PC-9 (cell line): ENCODE measurements around the gene SLC35E3.

ENCODE experiments used
- EZH2 ChIP-seq: fragments of 200-600 bp; sonication (generic); IDR thresholded peaks from 2 replicates; pipeline ENCODE4 v1.8.0; 2017; ENCODE audit warnings: antibody characterized with exemption, low read depth
- TF ChIP-seq, protein P1 (sequence below): fragments of 200-600 bp; sonication (generic); conservative IDR thresholded peaks from 2 replicates; pipeline ENCODE4 v1.6.1; 2017; ENCODE audit warnings: mixed run types, antibody characterized with exemption, mild to moderate bottlenecking, moderate library complexity

GRCh38 chr12:68793975-68794652, 48.1 kb downstream of the SLC35E3 start:
- TF ChIP-seq EZH2 = no peak
- TF ChIP-seq, protein P1, sequence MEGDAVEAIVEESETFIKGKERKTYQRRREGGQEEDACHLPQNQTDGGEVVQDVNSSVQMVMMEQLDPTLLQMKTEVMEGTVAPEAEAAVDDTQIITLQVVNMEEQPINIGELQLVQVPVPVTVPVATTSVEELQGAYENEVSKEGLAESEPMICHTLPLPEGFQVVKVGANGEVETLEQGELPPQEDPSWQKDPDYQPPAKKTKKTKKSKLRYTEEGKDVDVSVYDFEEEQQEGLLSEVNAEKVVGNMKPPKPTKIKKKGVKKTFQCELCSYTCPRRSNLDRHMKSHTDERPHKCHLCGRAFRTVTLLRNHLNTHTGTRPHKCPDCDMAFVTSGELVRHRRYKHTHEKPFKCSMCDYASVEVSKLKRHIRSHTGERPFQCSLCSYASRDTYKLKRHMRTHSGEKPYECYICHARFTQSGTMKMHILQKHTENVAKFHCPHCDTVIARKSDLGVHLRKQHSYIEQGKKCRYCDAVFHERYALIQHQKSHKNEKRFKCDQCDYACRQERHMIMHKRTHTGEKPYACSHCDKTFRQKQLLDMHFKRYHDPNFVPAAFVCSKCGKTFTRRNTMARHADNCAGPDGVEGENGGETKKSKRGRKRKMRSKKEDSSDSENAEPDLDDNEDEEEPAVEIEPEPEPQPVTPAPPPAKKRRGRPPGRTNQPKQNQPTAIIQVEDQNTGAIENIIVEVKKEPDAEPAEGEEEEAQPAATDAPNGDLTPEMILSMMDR = no peak
